MCF 10A (cell line): Measurements from ENCODE around the gene NR1D2. TPM values are rescaled to one million over a fixed set of nuclear protein-coding genes. Genes with fewer than 3 reads are reported as not detected.
"Not testable (repeated sequence)": the region's sequence is repeated elsewhere in the genome, so short reads cannot be mapped to it uniquely, and the experiment has no call there.

Experiments used
- BruUV-seq: library from RNA; stranded (reverse); fragments of 400-500 nt; replicated peaks from 2 replicates; lab custom pipeline; 2021; lab: Mats Ljungman, UMichigan
- CTCF ChIA-PET: fragments of 300-600 bp; sonication (Branson Sonifier 250); formaldehyde crosslinking; extraction: SDS; loops from one replicate; lab custom pipeline; 2021; ENCODE audit warnings: antibody characterized with exemption, inconsistent platforms; lab: Yijun Ruan, JAX
- POLR2A ChIA-PET: fragments of 300-600, 350-650 bp; sonication (Branson Sonifier 250); formaldehyde crosslinking; extraction: SDS; loops from one replicate; lab custom pipeline; 2020; ENCODE audit warnings: antibody characterized with exemption, inconsistent platforms; lab: Yijun Ruan, JAX
- DNase-seq: peaks from one replicate; pipeline ENCODE4 v3.0.0-alpha.2; 2018; ENCODE audit not compliant: unreplicated experiment
- H3K27ac Mint-ChIP-seq: one replicate; pipeline ENCODE4 v1.8.0; 2022; ENCODE audit warnings: mild to moderate bottlenecking, low read depth, mixed read lengths; ENCODE audit not compliant: unreplicated experiment
- H3K27me3 Mint-ChIP-seq: one replicate; pipeline ENCODE4 v1.8.0; 2022; ENCODE audit warnings: mixed read lengths; ENCODE audit not compliant: insufficient read depth, unreplicated experiment
- H3K36me3 Mint-ChIP-seq: one replicate; pipeline ENCODE4 v1.8.0; 2022; ENCODE audit warnings: mild to moderate bottlenecking, moderate library complexity, mixed read lengths; ENCODE audit not compliant: insufficient read depth, unreplicated experiment
- H3K4me1 Mint-ChIP-seq: one replicate; pipeline ENCODE4 v1.8.0; 2022; ENCODE audit warnings: mixed read lengths; ENCODE audit not compliant: insufficient read depth, unreplicated experiment
- H3K4me3 Mint-ChIP-seq: one replicate; pipeline ENCODE4 v1.8.0; 2022; ENCODE audit warnings: mild to moderate bottlenecking, moderate library complexity, mixed read lengths; ENCODE audit not compliant: unreplicated experiment
- H3K9me3 Mint-ChIP-seq: one replicate; pipeline ENCODE4 v1.8.0; 2022; ENCODE audit warnings: mixed read lengths; ENCODE audit not compliant: unreplicated experiment
- intact Hi-C: fragments of 100-400 bp; cut with micrococcal nuclease; formaldehyde crosslinking; loops from 2 replicates; pipeline ENCODE4 v1.14.1; 2022
- total RNA-seq: library from RNA; stranded (reverse); gene quantifications from 2 replicates; pipeline ENCODE4 v1.2.3, GENCODE V29; 2022
- TF ChIP-seq, protein P1 (sequence below): fragments of 200-600 bp; IDR thresholded peaks from one replicate; pipeline ENCODE4 v1.8.0; 2022; ENCODE audit warnings: antibody characterized with exemption, mild to moderate bottlenecking; ENCODE audit not compliant: unreplicated experiment

Gene NR1D2
- total RNA-seq, 1 experiment from 2014 or later = 19.4 TPM

DNA sequence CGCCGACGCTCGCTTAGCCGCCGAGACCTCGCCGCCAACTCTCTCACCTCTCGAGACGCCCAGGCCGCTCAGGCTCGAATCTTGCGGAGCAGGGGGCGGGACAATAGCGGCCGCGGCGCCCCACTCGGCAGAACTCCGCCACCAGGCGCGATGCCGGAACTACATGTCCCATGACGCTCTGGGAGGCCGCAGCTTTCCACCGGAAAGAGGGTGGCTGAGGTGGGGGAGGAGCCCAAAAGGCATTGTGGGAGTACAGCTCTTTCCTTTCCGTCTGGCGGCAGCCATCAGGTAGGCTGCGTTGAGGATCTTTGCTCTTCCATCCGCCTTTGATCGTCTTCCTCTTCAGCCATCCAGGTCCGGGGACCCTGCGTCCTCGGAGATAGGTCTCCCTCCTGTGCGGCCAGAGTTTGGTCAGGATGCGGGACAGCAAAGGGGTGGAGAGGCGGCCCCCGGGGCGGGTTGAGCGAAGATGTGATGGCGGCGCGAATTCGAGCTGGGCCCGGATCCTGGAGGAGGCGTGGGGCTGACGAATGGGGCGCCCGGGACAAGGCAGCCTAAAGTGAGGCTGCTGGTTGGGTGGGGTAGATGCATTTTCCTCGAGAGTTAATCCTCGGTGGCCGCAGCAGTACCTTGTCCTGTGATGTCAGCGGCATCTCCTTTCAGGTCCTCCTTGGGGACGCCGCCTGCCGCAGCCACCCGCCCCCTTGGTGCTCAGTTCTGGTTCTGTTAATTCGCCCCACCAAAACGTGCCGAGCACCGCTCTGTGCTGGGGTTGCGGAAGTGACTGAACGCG, 28.0 kb upstream of the NR1D2 start, which contains the start of the genes NKIRAS1 and RPL15:
Gene NKIRAS1 (minus strand): TSS at position 105 of the 793 bp plus-strand sequence. CDS start 6,086 bp downstream, outside the sequence.
Gene RPL15 (plus strand): TSS at position 247 of the 793 bp plus-strand sequence. CDS start 728 bp downstream, outside the sequence.
- H3K4me3 Mint-ChIP-seq = peak within 1 kb of the TSS; percentile 92
- TF ChIP-seq, protein P1, sequence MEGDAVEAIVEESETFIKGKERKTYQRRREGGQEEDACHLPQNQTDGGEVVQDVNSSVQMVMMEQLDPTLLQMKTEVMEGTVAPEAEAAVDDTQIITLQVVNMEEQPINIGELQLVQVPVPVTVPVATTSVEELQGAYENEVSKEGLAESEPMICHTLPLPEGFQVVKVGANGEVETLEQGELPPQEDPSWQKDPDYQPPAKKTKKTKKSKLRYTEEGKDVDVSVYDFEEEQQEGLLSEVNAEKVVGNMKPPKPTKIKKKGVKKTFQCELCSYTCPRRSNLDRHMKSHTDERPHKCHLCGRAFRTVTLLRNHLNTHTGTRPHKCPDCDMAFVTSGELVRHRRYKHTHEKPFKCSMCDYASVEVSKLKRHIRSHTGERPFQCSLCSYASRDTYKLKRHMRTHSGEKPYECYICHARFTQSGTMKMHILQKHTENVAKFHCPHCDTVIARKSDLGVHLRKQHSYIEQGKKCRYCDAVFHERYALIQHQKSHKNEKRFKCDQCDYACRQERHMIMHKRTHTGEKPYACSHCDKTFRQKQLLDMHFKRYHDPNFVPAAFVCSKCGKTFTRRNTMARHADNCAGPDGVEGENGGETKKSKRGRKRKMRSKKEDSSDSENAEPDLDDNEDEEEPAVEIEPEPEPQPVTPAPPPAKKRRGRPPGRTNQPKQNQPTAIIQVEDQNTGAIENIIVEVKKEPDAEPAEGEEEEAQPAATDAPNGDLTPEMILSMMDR = peak; percentile 42
- DNase-seq = peak; percentile 98
- no peaks in the 10 kb centered on the region for H3K9me3 Mint-ChIP-seq
- BruUV-seq = TSS peak; percentile 29
- ChIA-PET CTCF (interaction anchor here (0.6 to 1.2 kb wide), 10 partner anchors 10 to 678 kb away, joined by 3 to 6 read pairs (median 4); no protein-coding TSS in a partner anchor), POLR2A (interaction anchor here (0.6 to 13.1 kb wide), 63 partner anchors 8 to 1754 kb away, joined by 3 to 234 read pairs (median 4); partner anchors contain the start of genes NR1D2 and THRB)
- peaks cover 26% of the 10 kb centered on the region for H3K4me1 Mint-ChIP-seq
- no peaks in the 10 kb centered on the region for H3K27me3 Mint-ChIP-seq
- intact Hi-C loops = loop anchor here (5.0 kb wide), 1 partner anchor 75 kb away; no protein-coding TSS in a partner anchor
- peaks cover 53% of the 10 kb centered on the region for H3K36me3 Mint-ChIP-seq
- peak within 1 kb of the TSS; percentile 76 for H3K27ac Mint-ChIP-seq

DNA sequence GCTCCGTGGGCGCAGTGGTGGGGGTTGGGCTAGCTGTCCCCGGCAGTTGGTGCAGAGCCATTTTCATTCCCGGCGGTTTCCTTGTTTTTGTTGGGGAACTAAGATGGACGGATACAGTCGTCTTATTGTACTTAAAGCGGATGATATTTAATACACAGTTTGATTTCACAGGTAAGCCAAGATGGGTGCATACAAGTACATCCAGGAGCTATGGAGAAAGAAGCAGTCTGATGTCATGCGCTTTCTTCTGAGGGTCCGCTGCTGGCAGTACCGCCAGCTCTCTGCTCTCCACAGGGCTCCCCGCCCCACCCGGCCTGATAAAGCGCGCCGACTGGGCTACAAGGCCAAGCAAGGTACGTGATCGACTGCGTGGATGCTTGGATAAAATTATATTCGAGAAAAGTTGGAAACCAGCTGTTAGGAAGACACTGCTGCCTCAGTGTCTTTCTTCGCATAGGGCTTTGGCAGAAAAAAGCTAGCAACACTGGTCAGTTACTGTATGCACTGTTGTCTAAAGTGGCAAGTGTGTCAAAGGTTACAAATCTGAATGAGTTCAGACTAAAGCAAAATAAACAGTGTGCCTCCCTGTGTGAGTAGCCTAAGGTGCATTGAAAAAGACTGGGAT, 27.3 kb upstream of the NR1D2 start:
- peak overlapping the region; percentile 92 for H3K4me3 Mint-ChIP-seq
- BruUV-seq, H3K27me3 Mint-ChIP-seq, H3K9me3 Mint-ChIP-seq: not testable (repeated sequence)
- intact Hi-C loops = loop anchor here (1.0 to 5.0 kb wide), 2 partner anchors 29 to 75 kb away; no protein-coding TSS in a partner anchor
- CTCF ChIA-PET = interaction anchor here (0.5 to 1.1 kb wide), 4 partner anchors 9 to 673 kb away, joined by 3 to 4 read pairs (median 3); no protein-coding TSS in a partner anchor
- peak; percentile 52 for DNase-seq
- peak overlapping the region; percentile 76 for H3K27ac Mint-ChIP-seq
- H3K4me1 Mint-ChIP-seq = peaks cover 26% of the 10 kb centered on the region
- POLR2A ChIA-PET = interaction anchor here (0.6 to 13.1 kb wide), 30 partner anchors 10 to 846 kb away, joined by 3 to 234 read pairs (median 5); partner anchors contain the start of gene NR1D2
- H3K36me3 Mint-ChIP-seq = peaks cover 56% of the 10 kb centered on the region

DNA sequence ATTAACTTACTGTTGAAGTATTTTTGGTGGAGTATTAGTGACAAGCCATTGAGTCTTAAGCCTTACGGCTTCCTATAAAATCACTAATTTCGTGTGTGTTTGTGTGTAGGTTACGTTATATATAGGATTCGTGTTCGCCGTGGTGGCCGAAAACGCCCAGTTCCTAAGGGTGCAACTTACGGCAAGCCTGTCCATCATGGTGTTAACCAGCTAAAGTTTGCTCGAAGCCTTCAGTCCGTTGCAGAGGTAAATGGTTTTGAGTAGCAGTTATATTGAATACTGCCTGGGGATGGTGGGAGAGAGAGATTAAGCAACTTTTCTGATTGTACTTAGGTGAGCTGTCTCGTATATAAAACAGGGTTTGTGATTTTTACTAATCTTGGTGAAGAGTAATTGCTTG, 26.8 kb upstream of the NR1D2 start:
- CTCF ChIA-PET = interaction anchor here (0.5 to 1.1 kb wide), 2 partner anchors 9 to 269 kb away, joined by 3 to 4 read pairs; no protein-coding TSS in a partner anchor

DNA sequence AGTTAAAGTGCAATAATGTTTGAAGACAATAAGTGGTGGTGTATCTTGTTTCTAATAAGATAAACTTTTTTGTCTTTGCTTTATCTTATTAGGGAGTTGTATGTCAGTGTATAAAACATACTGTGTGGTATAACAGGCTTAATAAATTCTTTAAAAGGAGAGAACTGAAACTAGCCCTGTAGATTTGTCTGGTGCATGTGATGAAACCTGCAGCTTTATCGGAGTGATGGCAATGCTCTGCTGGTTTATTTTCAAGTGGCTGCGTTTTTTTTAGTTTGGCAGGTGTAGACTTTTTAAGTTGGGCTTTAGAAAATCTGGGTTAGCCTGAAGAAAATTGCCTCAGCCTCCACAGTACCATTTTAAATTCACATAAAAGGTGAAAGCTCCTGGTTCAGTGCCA, 25.5 kb upstream of the NR1D2 start:
- Mint-ChIP-seq H3K27ac (no peak overlapping the region), H3K4me1 (peaks cover 18% of the 10 kb centered on the region), H3K4me3 (no peak overlapping the region), H3K27me3 (no peaks in the 10 kb centered on the region), H3K9me3 (no peaks in the 10 kb centered on the region), H3K36me3 (peaks cover 56% of the 10 kb centered on the region)
- POLR2A ChIA-PET = interaction anchor here (0.6 to 13.1 kb wide), 5 partner anchors 8 to 75 kb away, joined by 3 to 234 read pairs (median 46); partner anchors contain the start of gene NR1D2
- no TSS peak for BruUV-seq
- CTCF ChIA-PET = interaction anchor here (0.7 kb wide), 1 partner anchor 562 kb away, joined by 3 read pairs; no protein-coding TSS in a partner anchor
- no peak for DNase-seq
- intact Hi-C loops = loop anchor here (5.0 kb wide), 1 partner anchor 73 kb away; no protein-coding TSS in a partner anchor
- TF ChIP-seq, protein P1 = no peak

More for the DNA sequence above, 26.8 kb upstream of the NR1D2 start:
- intact Hi-C loops = loop anchor here (1.0 to 5.0 kb wide), 2 partner anchors 28 to 74 kb away; no protein-coding TSS in a partner anchor
- H3K27ac Mint-ChIP-seq = peak overlapping the region; percentile 76
- not testable (repeated sequence) for DNase-seq, BruUV-seq, H3K27me3 Mint-ChIP-seq, H3K9me3 Mint-ChIP-seq
- H3K36me3 Mint-ChIP-seq = peaks cover 56% of the 10 kb centered on the region
- peak overlapping the region; percentile 92 for H3K4me3 Mint-ChIP-seq
- POLR2A ChIA-PET = interaction anchor here (0.6 to 13.1 kb wide), 13 partner anchors 10 to 846 kb away, joined by 3 to 234 read pairs (median 18); partner anchors contain the start of gene NR1D2
- peaks cover 26% of the 10 kb centered on the region for H3K4me1 Mint-ChIP-seq
